HepG2 (cell line): ENCODE results near the gene ENTPD1. TPM values are rescaled to one million over a fixed set of nuclear protein-coding genes. Genes with fewer than 3 reads are reported as not detected.

Experiments
- ATAC-seq: fragments of 200-7000 bp; cut with Tn5 transposase; 3 replicates; pipeline ENCODE4 v1.9.1; 2020; ENCODE audit warnings: mild to moderate bottlenecking, moderate library complexity
- BruUV-seq: library from RNA; stranded (reverse); fragments of 400-500 nt; replicated peaks from 2 replicates; lab custom pipeline; 2021; lab: Mats Ljungman, UMichigan
- CTCF ChIA-PET: fragments of 300-600 bp; formaldehyde crosslinking; extraction: SDS; loops from one replicate; lab custom pipeline; 2021; ENCODE audit warnings: low total read pairs, inconsistent platforms, low intra/inter-chr PET ratio; lab: Yijun Ruan, JAX
- POLR2A ChIA-PET: fragments of 350-600 bp; sonication (Branson Sonifier 250); formaldehyde crosslinking; loops from one replicate; lab custom pipeline; 2020; ENCODE audit warnings: antibody characterized with exemption, inconsistent platforms; lab: Yijun Ruan, JAX
- DNase-seq: peaks from one replicate; pipeline ENCODE4 v3.0.0-alpha.2; 2015; ENCODE audit warnings: low spot score
- FAIRE-seq: peaks from 3 replicates; lab custom pipeline; 2011; peaks lifted over from hg19 to GRCh38; lab: Jason Lieb, UNC
- H2AFZ ChIP-seq: one replicate; pipeline ENCODE4 v1.6.1; 2011; ENCODE audit warnings: low read length, inconsistent platforms
- H3K27ac ChIP-seq: fragments of 300-600 bp; 3 replicates; pipeline ENCODE4 v1.8.0; 2011; ENCODE audit warnings: mixed run types, mild to moderate bottlenecking, mixed read lengths, low read length, inconsistent platforms; ENCODE audit not compliant: insufficient read depth; ENCODE audit errors: extremely low read length
- H3K27me3 ChIP-seq, 2 experiments: fragments of 200-600 bp in 1 of 2; 2 replicates in 1 of 2; 3 replicates in 1 of 2; pipeline versions ENCODE4 v1.6.0 to v1.8.0; 2011; ENCODE audit warnings: low read length in 2 of 2, mild to moderate bottlenecking in 2 of 2, moderate library complexity in 2 of 2, inconsistent platforms in 1 of 2; ENCODE audit not compliant: insufficient read depth in 2 of 2, control insufficient read depth in 1 of 2
- H3K36me3 ChIP-seq, 2 experiments: fragments of 200-600 bp in 1 of 2; replicated peaks in 1 of 2; 2 replicates in 1 of 2; 3 replicates in 1 of 2; pipeline versions ENCODE4 v1.5.1 to v1.8.0; 2011; ENCODE audit warnings: low read length in 2 of 2, inconsistent platforms in 1 of 2; ENCODE audit not compliant: insufficient read depth in 2 of 2, control insufficient read depth in 1 of 2
- H3K4me1 ChIP-seq: 2 replicates; pipeline ENCODE4 v1.5.1; 2012; ENCODE audit warnings: low read length, inconsistent platforms; ENCODE audit not compliant: insufficient read depth
- H3K4me2 ChIP-seq: 2 replicates; pipeline ENCODE4 v1.6.0; 2011; ENCODE audit warnings: low read depth, low read length, inconsistent platforms
- H3K4me3 ChIP-seq, 3 experiments: fragments of 200-600 bp in 1 of 3; sonication (generic), shearing (Covaris generic) in 1 of 3; replicated peaks in 1 of 3; 2 replicates each; pipeline ENCODE4 v1.5.1; 2011 to 2016; ENCODE audit warnings: low read length in 3 of 3, inconsistent platforms in 2 of 3, low read depth in 2 of 3, mild to moderate bottlenecking in 2 of 3, control low read depth in 1 of 3, mixed read lengths in 1 of 3; ENCODE audit not compliant: insufficient read depth in 1 of 3
- H3K79me2 ChIP-seq: one replicate; pipeline ENCODE4 v1.6.1; 2011; ENCODE audit warnings: low read length, inconsistent platforms; ENCODE audit not compliant: insufficient read depth
- H3K9ac ChIP-seq: 2 replicates; pipeline ENCODE4 v1.6.0; 2011; ENCODE audit warnings: mild to moderate bottlenecking, low read depth, low read length, inconsistent platforms; ENCODE audit not compliant: insufficient read depth
- H3K9me3 ChIP-seq: 2 replicates; pipeline ENCODE4 v1.5.1; 2012; ENCODE audit warnings: mild to moderate bottlenecking, low read length
- H4K20me1 ChIP-seq: 2 replicates; pipeline ENCODE4 v1.6.0; 2011; ENCODE audit warnings: inconsistent platforms, mild to moderate bottlenecking, low read length, moderate library complexity; ENCODE audit not compliant: insufficient read depth
- ELF3 ChIP-seq: IDR thresholded peaks from 2 replicates; pipeline ENCODE4 v1.6.1; 2016; ENCODE audit warnings: missing genetic modification reagents, missing compliant biosample characterization
- HIVEP1 ChIP-seq: sonication (generic); formaldehyde crosslinking; IDR thresholded peaks from 2 replicates; pipeline ENCODE4 v1.4.0; 2020; ENCODE audit warnings: mild to moderate bottlenecking, missing genetic modification reagents
- KDM3A ChIP-seq: IDR thresholded peaks from 2 replicates; pipeline ENCODE4 v1.6.1; 2018; ENCODE audit warnings: low read depth, missing compliant biosample characterization
- KDM6A ChIP-seq: IDR thresholded peaks from 2 replicates; pipeline ENCODE4 v1.6.1; 2016; ENCODE audit warnings: low read depth
- RELA ChIP-seq: sonication (generic); formaldehyde crosslinking; IDR thresholded peaks from 2 replicates; pipeline ENCODE4 v1.4.0; 2020; ENCODE audit warnings: missing genetic modification reagents
- ZBTB44 ChIP-seq: sonication (generic); formaldehyde crosslinking; IDR thresholded peaks from 2 replicates; pipeline ENCODE4 v1.4.0; 2020; ENCODE audit warnings: missing genetic modification reagents
- ZNF24 ChIP-seq: fragments of 450-650 bp; IDR thresholded peaks from 2 replicates; pipeline ENCODE4 v1.6.1; 2017; ENCODE audit warnings: antibody characterized with exemption, mild to moderate bottlenecking
- ZNF501 ChIP-seq: sonication (generic); formaldehyde crosslinking; IDR thresholded peaks from 2 replicates; pipeline ENCODE4 v1.5.1; 2020; ENCODE audit warnings: mild to moderate bottlenecking, moderate library complexity, missing genetic modification reagents
- ZNF616 ChIP-seq: sonication (generic); formaldehyde crosslinking; IDR thresholded peaks from 2 replicates; pipeline ENCODE4 v1.5.0; 2020; ENCODE audit warnings: low read depth, mild to moderate bottlenecking, missing genetic modification reagents
- ZSCAN25 ChIP-seq: sonication (generic); formaldehyde crosslinking; IDR thresholded peaks from 2 replicates; pipeline ENCODE4 v1.8.0; 2022; ENCODE audit warnings: mild to moderate bottlenecking, missing genetic modification reagents
- WGBS: methylation state at CpG from one replicate; pipeline ENCODE4 v1.1.6; 2017; ENCODE audit warnings: low lambda C conversion rate; 5-methylcytosine and 5-hydroxymethylcytosine counted together
- in situ Hi-C: cut with HindIII; loops from 2 replicates; pipeline ENCODE4 v1.10.0; 2017; ENCODE audit warnings: low pct_unique_long_range_greater_than_20kb; ENCODE audit not compliant: extremely low pct_ligation_motif_present
- intact Hi-C: fragments of 100-400 bp; cut with micrococcal nuclease; formaldehyde crosslinking; loops from one replicate; pipeline ENCODE4 v1.10.0; 2022; ENCODE audit not compliant: unreplicated experiment
- polyA plus RNA-seq, 8 experiments: library from polyadenylated mRNA; depleted of rRNA in 3 of 8; stranded (reverse) in 7 of 8; unstranded in 1 of 8; fragments of >200 nt; fragmentation: Illumina TruSeq in 4 of 8; extraction: Trizol in 4 of 8; gene quantifications; 2 replicates each; pipeline versions ENCODE4 v1.2.1 to v1.2.3, GENCODE V29; 2011 to 2016; ENCODE audit warnings: low read depth in 4 of 8, missing spikeins in 1 of 8, mixed read lengths in 1 of 8; ENCODE audit not compliant: insufficient read depth in 1 of 8
- total RNA-seq, 5 experiments: library from RNA; depleted of rRNA; stranded (reverse); fragments of >200 nt; fragmentation: Illumina TruSeq; extraction: Trizol; gene quantifications; 2 replicates each; pipeline ENCODE4 v1.2.3, GENCODE V29; 2016; ENCODE audit warnings: low read depth in 1 of 5
- TF ChIP-seq, protein P1 (sequence below): sonication (generic); formaldehyde crosslinking; IDR thresholded peaks from 2 replicates; pipeline ENCODE4 v1.5.0; 2020; ENCODE audit warnings: mild to moderate bottlenecking, missing genetic modification reagents
- TF ChIP-seq, protein P2 (sequence below): sonication (generic); formaldehyde crosslinking; IDR thresholded peaks from 2 replicates; pipeline ENCODE4 v1.5.1; 2020; ENCODE audit warnings: mild to moderate bottlenecking, missing genetic modification reagents, borderline replicate concordance
- TF ChIP-seq, protein P3 (sequence below): sonication (generic); formaldehyde crosslinking; IDR thresholded peaks from 2 replicates; pipeline ENCODE4 v1.8.0; 2022; ENCODE audit warnings: missing genetic modification reagents, mild to moderate bottlenecking, borderline replicate concordance
- TF ChIP-seq, protein P4 (sequence below): sonication (generic); formaldehyde crosslinking; IDR thresholded peaks from 2 replicates; pipeline ENCODE4 v1.4.0; 2020; ENCODE audit warnings: missing genetic modification reagents
- TF ChIP-seq, protein P5 (sequence below): fragments of 450-650 bp; IDR thresholded peaks from 2 replicates; pipeline ENCODE4 v1.6.1; 2017; ENCODE audit warnings: mild to moderate bottlenecking

Gene ENTPD1
- total and polyA plus RNA-seq, 2 of the 13 experiments (the other 11 are each of a cell fraction or from before 2014, with no cell fraction given) = 0.07 TPM

GRCh38 chr10:95873139-95873538, 117.2 kb downstream of the ENTPD1 start:
- TF ChIP-seq, protein P1, sequence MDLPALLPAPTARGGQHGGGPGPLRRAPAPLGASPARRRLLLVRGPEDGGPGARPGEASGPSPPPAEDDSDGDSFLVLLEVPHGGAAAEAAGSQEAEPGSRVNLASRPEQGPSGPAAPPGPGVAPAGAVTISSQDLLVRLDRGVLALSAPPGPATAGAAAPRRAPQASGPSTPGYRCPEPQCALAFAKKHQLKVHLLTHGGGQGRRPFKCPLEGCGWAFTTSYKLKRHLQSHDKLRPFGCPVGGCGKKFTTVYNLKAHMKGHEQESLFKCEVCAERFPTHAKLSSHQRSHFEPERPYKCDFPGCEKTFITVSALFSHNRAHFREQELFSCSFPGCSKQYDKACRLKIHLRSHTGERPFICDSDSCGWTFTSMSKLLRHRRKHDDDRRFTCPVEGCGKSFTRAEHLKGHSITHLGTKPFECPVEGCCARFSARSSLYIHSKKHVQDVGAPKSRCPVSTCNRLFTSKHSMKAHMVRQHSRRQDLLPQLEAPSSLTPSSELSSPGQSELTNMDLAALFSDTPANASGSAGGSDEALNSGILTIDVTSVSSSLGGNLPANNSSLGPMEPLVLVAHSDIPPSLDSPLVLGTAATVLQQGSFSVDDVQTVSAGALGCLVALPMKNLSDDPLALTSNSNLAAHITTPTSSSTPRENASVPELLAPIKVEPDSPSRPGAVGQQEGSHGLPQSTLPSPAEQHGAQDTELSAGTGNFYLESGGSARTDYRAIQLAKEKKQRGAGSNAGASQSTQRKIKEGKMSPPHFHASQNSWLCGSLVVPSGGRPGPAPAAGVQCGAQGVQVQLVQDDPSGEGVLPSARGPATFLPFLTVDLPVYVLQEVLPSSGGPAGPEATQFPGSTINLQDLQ (CRISPR knock-in tag) = no peak
- TF ChIP-seq, protein P2, sequence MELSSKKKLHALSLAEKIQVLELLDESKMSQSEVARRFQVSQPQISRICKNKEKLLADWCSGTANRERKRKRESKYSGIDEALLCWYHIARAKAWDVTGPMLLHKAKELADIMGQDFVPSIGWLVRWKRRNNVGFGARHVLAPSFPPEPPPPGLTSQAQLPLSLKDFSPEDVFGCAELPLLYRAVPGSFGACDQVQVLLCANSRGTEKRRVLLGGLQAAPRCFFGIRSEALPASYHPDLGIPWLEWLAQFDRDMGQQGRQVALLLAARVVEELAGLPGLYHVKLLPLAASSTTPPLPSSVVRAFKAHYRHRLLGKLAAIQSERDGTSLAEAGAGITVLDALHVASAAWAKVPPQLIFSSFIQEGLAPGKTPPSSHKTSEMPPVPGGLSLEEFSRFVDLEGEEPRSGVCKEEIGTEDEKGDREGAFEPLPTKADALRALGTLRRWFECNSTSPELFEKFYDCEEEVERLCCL (CRISPR knock-in tag) = no peak
- TF ChIP-seq, protein P3, sequence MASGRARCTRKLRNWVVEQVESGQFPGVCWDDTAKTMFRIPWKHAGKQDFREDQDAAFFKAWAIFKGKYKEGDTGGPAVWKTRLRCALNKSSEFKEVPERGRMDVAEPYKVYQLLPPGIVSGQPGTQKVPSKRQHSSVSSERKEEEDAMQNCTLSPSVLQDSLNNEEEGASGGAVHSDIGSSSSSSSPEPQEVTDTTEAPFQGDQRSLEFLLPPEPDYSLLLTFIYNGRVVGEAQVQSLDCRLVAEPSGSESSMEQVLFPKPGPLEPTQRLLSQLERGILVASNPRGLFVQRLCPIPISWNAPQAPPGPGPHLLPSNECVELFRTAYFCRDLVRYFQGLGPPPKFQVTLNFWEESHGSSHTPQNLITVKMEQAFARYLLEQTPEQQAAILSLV (CRISPR knock-in tag) = no peak
- TF ChIP-seq, protein P4, sequence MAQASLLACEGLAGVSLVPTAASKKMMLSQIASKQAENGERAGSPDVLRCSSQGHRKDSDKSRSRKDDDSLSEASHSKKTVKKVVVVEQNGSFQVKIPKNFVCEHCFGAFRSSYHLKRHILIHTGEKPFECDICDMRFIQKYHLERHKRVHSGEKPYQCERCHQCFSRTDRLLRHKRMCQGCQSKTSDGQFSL (CRISPR knock-in tag) = no peak
- TF ChIP-seq ZNF24 = no peak
- TF ChIP-seq ZNF616 (CRISPR knock-in tag) = no peak
- no peak for TF ChIP-seq ZSCAN25
- no peak for TF ChIP-seq ZNF501 (CRISPR knock-in tag)
- no peak for TF ChIP-seq HIVEP1
- TF ChIP-seq KDM3A (CRISPR knock-in tag) = no peak
- TF ChIP-seq, protein P5, sequence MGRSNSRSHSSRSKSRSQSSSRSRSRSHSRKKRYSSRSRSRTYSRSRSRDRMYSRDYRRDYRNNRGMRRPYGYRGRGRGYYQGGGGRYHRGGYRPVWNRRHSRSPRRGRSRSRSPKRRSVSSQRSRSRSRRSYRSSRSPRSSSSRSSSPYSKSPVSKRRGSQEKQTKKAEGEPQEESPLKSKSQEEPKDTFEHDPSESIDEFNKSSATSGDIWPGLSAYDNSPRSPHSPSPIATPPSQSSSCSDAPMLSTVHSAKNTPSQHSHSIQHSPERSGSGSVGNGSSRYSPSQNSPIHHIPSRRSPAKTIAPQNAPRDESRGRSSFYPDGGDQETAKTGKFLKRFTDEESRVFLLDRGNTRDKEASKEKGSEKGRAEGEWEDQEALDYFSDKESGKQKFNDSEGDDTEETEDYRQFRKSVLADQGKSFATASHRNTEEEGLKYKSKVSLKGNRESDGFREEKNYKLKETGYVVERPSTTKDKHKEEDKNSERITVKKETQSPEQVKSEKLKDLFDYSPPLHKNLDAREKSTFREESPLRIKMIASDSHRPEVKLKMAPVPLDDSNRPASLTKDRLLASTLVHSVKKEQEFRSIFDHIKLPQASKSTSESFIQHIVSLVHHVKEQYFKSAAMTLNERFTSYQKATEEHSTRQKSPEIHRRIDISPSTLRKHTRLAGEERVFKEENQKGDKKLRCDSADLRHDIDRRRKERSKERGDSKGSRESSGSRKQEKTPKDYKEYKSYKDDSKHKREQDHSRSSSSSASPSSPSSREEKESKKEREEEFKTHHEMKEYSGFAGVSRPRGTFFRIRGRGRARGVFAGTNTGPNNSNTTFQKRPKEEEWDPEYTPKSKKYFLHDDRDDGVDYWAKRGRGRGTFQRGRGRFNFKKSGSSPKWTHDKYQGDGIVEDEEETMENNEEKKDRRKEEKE = no peak
- no peak for TF ChIP-seq RELA
- TF ChIP-seq ZBTB44 (CRISPR knock-in tag) = no peak
- no peak for TF ChIP-seq ELF3
- TF ChIP-seq KDM6A (CRISPR knock-in tag) = no peak
- no peak for FAIRE-seq
- 96% methylated on average over 2 of the region's 2 CpGs for WGBS
- Histone ChIP-seq H3K4me2 (no peak overlapping the region), H2AFZ (no peak overlapping the region), H3K9ac (no peak overlapping the region), H3K9me3 (no peaks in the 10 kb centered on the region), H3K27ac (no peak overlapping the region), H3K79me2 (no peaks in the 10 kb centered on the region), H3K27me3 (no peaks in the 10 kb centered on the region; a peak in 1 of 5 replicates), H4K20me1 (no peaks in the 10 kb centered on the region; the same call in 1 of the 2 replicates), H3K4me1 (no peaks in the 10 kb centered on the region), H3K4me3 (no peak overlapping the region), H3K36me3 (peaks cover 4 to 15% of the 10 kb centered on the region in 2 experiments; a peak in 3 of 5 replicates)
- no peak for DNase-seq
- BruUV-seq = no TSS peak
- CTCF ChIA-PET = no interaction called here
- intact Hi-C loops (no loop called here), in situ Hi-C loops (loop anchor here (25.0 kb wide), 1 partner anchor 461 kb away; no protein-coding TSS in a partner anchor)
- POLR2A ChIA-PET = no interaction called here
- no peak for ATAC-seq
